H1 (cell line): ENCODE results near the gene LRRC74A.

ENCODE experiments used
- CEBPB ChIP-seq: IDR thresholded peaks from 2 replicates; pipeline ENCODE4 v1.6.1; 2012; ENCODE audit warnings: low read depth, low read length
- CREB1 ChIP-seq: IDR thresholded peaks from 2 replicates; pipeline ENCODE4 v1.6.1; 2012; ENCODE audit warnings: inconsistent platforms
- CTCF ChIP-seq, 3 experiments: IDR thresholded peaks; 1 replicate in 2 of 3; 2 replicates in 1 of 3; pipeline versions ENCODE4 v1.5.1 to v1.6.1; 2011; ENCODE audit warnings: low read length in 3 of 3, mild to moderate bottlenecking in 3 of 3, inconsistent platforms in 2 of 3, low read depth in 1 of 3, moderate library complexity in 1 of 3; ENCODE audit not compliant: insufficient read depth in 1 of 3; ENCODE audit errors: control extremely low read depth in 1 of 3
- EP300 ChIP-seq, 2 experiments: IDR thresholded peaks; 1 replicate in 1 of 2; 2 replicates in 1 of 2; pipeline ENCODE4 v1.6.1; 2011 to 2012; ENCODE audit warnings: low read depth in 2 of 2, low read length in 2 of 2, mild to moderate bottlenecking in 2 of 2, borderline replicate concordance in 1 of 2, inconsistent platforms in 1 of 2, moderate library complexity in 1 of 2
- EZH2 ChIP-seq: fragments of 200-600 bp; sonication (generic); IDR thresholded peaks from 2 replicates; pipeline ENCODE4 v1.7.1; 2012; ENCODE audit warnings: low read depth, mild to moderate bottlenecking, moderate library complexity, low read length, inconsistent platforms; ENCODE audit not compliant: severe bottlenecking
- GABPA ChIP-seq: IDR thresholded peaks from 2 replicates; pipeline ENCODE4 v1.6.1; 2011; ENCODE audit warnings: mild to moderate bottlenecking, low read length, moderate library complexity, borderline replicate concordance; ENCODE audit not compliant: insufficient read depth
- MAX ChIP-seq: IDR thresholded peaks from 2 replicates; pipeline ENCODE4 v1.6.1; 2012; ENCODE audit warnings: inconsistent platforms
- POLR2A ChIP-seq, 2 experiments: IDR thresholded peaks; 1 replicate in 1 of 2; 2 replicates in 1 of 2; pipeline ENCODE4 v1.6.1; 2011; ENCODE audit warnings: low read depth in 2 of 2, low read length in 2 of 2, mild to moderate bottlenecking in 2 of 2; ENCODE audit errors: control extremely low read depth in 1 of 2
- POLR2AphosphoS5 ChIP-seq: IDR thresholded peaks from 2 replicates; pipeline ENCODE4 v1.6.1; 2011; ENCODE audit warnings: low read depth, low read length
- SRF ChIP-seq: IDR thresholded peaks from 2 replicates; pipeline ENCODE4 v1.6.1; 2011; ENCODE audit warnings: mild to moderate bottlenecking, low read depth, low read length, moderate library complexity
- SUZ12 ChIP-seq: fragments of 200-600 bp; sonication (generic); IDR thresholded peaks from 2 replicates; pipeline ENCODE4 v1.6.1; 2012; ENCODE audit warnings: mild to moderate bottlenecking, inconsistent platforms, low read length, moderate library complexity, mixed read lengths
- TAF1 ChIP-seq: IDR thresholded peaks from 2 replicates; pipeline ENCODE4 v1.6.1; 2011; ENCODE audit warnings: mild to moderate bottlenecking, low read depth, low read length
- TEAD4 ChIP-seq: IDR thresholded peaks from 2 replicates; pipeline ENCODE4 v1.6.1; 2012; ENCODE audit warnings: low read depth, low read length, inconsistent platforms, mixed read lengths

- TF ChIP-seq POLR2A (IDR thresholded peaks at IDR 0.05; ENCODE audit: control extremely low read depth in 1 of 2, low read depth in 2 of 2, low read length in 2 of 2) (no peak), CTCF (IDR thresholded peaks at IDR 0.05; ENCODE audit: control extremely low read depth in 1 of 3, insufficient read depth in 1 of 3, low read depth in 1 of 3, low read length in 3 of 3) (no peak), SUZ12 (no peak), EZH2 (no peak), EP300 (IDR thresholded peaks at IDR 0.05; ENCODE audit: borderline replicate concordance in 1 of 2, low read depth in 2 of 2, low read length in 2 of 2) (no peak), MAX (no peak), CREB1 (no peak), TEAD4 (no peak), CEBPB (no peak), GABPA (no peak), SRF (no peak), POLR2AphosphoS5 (peak; percentile 16; the same call in 1 of the 2 replicates), TAF1 (no peak)
Measured at GRCh38 chr14:76779221-76780057, 46.8 kb upstream of the LRRC74A start.
